ENCODE measurements around the gene PLLP. TPM values are rescaled to one million over a fixed set of nuclear protein-coding genes. Genes with fewer than 3 reads are reported as not detected.
A peak's percentile ranks its signal among the peaks of the same experiment; 100 is the strongest.

The PLLP gene
- total and polyA plus RNA-seq, 7 donors: 0.99 to 10.2 (median 4.2) TPM

DNA sequence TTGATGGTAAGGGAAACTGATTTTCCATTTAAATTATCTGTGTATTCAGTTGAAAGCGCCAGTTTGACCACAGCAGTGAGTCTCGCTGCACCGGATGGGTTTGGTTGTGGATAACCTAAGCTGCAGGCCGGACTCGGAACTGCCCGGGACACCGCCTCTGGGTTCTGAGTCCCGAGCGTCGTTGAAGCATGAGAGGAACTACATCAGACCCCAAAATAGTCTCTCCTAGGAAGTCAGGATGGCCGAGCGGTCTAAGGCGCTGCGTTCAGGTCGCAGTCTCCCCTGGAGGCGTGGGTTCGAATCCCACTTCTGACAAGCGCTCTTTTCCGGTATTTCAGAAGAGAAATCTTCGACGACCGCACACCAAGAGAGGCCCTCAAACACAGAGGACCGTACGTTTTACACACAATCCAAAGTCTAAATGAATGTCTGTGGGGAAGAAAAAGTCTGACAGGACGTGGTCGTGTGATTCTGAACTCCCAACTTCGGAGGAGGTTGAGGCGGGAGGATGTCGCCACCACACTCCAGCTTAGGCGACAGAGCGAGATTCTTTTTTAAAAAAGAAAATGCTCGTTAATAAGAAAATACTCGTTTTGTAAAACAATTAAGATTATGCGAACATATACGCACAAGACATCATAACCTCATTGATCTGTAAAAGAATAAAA is 15.4 kb upstream of the PLLP start:
- Histone ChIP-seq H3K4me1 (peaks cover 0 to 26% (median 20%) of the 10 kb centered on the region in 4 donors), H3K4me3 (peak overlapping the region; percentile 29 to 51 (median 44)), H3K36me3 (no peaks in the 10 kb centered on the region), H3K27me3 (no peaks in the 10 kb centered on the region), H3K9me3 (no peaks in the 10 kb centered on the region), H3K27ac (peak overlapping the region; percentile 83 to 94 (median 90))
- intact Hi-C loops (cut with DNase I): loop anchor here (1.0 to 5.0 kb wide), 7 partner anchors 55 to 237 kb away; partner anchors contain the start of genes ARL2BP, CCDC102A, CPNE2 and CX3CL1
- peak; percentile 96 for DNase-seq
- peak in 3 of 4 donors; percentile 22 to 71 (median 55) for TF ChIP-seq POLR2AphosphoS5 (IDR thresholded peaks at IDR 0.05)
- TF ChIP-seq CTCF (IDR thresholded peaks at IDR 0.05): peak; percentile 53 to 78 (median 74)
- TF ChIP-seq EP300 (IDR thresholded peaks at IDR 0.05): peak in 1 of 4 donors; percentile 27
- TF ChIP-seq POLR2A (IDR thresholded peaks at IDR 0.05): peak in 1 of 2 donors; percentile 18
- 0% methylated on average over 35 of the region's 35 CpGs for WGBS, 2 donors

DNA sequence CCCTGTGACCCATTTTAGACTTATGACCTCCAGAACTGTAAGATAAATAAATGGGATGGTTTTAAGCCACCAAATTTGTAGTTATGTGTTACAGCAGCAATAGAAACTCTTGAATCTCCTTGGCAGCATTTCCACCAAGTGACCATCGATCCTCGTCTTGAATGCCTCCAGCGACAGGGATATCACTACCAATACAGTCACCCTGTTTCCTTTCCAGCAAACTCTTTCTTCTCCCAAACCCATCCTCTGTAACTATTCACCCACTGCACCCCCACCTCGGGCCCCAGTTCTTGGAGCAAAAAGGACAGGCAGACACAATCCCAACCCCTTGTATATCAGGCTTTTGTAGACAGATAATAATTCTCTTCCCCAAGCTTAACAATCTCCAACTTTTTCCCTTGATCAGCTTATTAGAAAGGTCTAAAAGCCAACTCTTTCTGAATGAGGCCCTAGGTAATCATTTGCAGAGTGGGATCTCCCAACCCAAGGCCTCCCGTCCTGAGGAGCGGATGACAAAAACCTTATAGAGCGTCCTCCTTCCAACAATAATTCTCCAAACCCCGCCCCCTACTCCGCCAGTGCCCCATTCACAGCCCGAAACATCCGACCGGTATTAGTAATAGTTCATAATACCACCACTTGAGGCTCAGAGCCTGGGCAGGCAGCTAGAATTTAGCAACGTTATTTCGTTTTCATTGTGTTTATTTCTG is 14.7 kb upstream of the PLLP start:
- Histone ChIP-seq H3K9me3 (no peaks in the 10 kb centered on the region), H3K27ac (peak overlapping the region; percentile 83 to 94 (median 90)), H3K4me3 (peak overlapping the region; percentile 29 to 51 (median 44)), H3K27me3 (no peaks in the 10 kb centered on the region), H3K4me1 (peaks cover 0 to 19% (median 16%) of the 10 kb centered on the region in 4 donors), H3K36me3 (no peaks in the 10 kb centered on the region)
- no peak for TF ChIP-seq POLR2AphosphoS5 (IDR thresholded peaks at IDR 0.05)
- TF ChIP-seq CTCF (IDR thresholded peaks at IDR 0.05): no peak
- TF ChIP-seq EP300 (IDR thresholded peaks at IDR 0.05): no peak
- TF ChIP-seq POLR2A (IDR thresholded peaks at IDR 0.05): no peak
- 21 to 24% methylated on average over 14 of the region's 14 CpGs for WGBS, 2 donors
- intact Hi-C loops (cut with DNase I): loop anchor here (1.0 to 5.0 kb wide), 3 partner anchors 54 to 207 kb away; partner anchors contain the start of genes ARL2BP, CPNE2, PSME3IP1 and RSPRY1
- DNase-seq: peak; percentile 40

GRCh38 chr16:57297856-57298255 is 13.4 kb upstream of the PLLP start:
- H3K27me3 ChIP-seq: no peaks in the 10 kb centered on the region
- WGBS, 2 donors: 15 to 54% methylated on average over 13 of the region's 13 CpGs
- TF ChIP-seq POLR2A (IDR thresholded peaks at IDR 0.05): no peak
- no peak for TF ChIP-seq POLR2AphosphoS5 (IDR thresholded peaks at IDR 0.05)
- no peak for TF ChIP-seq EP300 (IDR thresholded peaks at IDR 0.05)
- no peak for TF ChIP-seq CTCF (IDR thresholded peaks at IDR 0.05)
- no peak overlapping the region for H3K27ac ChIP-seq
- H3K36me3 ChIP-seq: no peaks in the 10 kb centered on the region
- intact Hi-C loops (cut with DNase I): loop anchor here (5.0 kb wide), 2 partner anchors 111 to 206 kb away; partner anchors contain the start of genes CPNE2, PSME3IP1 and RSPRY1
- DNase-seq: peak; percentile 40
- H3K9me3 ChIP-seq: no peaks in the 10 kb centered on the region
- no peak overlapping the region for H3K4me3 ChIP-seq
- peaks cover 0 to 16% (median 14%) of the 10 kb centered on the region in 4 donors for H3K4me1 ChIP-seq

DNA sequence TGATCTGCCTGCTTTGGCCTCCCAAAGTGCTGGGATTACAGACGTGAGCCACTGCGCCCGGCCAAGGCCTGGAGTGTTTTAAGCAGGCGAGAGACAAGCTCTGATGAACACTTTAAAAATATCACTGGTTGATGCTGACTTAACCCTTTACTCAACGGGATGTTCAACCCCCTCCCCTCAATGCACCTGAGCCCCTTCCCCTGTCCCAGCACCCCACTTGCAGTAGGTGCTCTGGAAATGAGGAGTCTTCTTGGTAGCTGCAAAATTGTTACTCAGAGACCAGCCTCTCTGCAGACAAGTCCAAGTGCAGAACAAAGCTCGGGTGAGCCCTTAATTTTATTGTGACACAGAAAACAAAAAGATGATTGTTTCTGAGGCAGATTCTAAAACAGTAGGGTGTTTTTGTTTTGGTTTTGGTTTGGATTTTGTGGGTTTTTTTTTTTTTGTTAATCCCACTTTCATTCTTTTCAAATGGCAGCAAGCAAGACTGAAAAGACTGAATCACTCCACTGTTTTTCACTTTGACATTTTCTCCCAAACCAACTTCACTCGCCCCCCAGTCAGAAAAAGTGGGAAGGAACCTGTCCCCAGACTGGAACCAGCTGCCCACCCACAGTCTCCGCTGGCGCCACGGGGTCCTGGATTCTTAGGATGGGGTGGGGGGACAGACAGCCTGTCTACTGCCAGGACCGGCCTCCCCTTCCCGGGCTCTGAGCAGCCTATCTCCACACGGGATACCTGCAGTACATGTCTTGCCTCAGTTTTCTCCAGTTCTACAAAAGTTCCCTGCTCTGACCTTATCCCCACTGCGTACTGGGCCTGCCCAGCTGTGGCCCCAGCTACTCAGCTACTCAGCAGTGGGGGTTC is 5.2 kb upstream of the PLLP start:
- Histone ChIP-seq H3K4me3 (no peak overlapping the region), H3K27me3 (peaks cover 0 to 12% (median 8%) of the 10 kb centered on the region in 3 donors), H3K9me3 (no peaks in the 10 kb centered on the region), H3K4me1 (peaks cover 0 to 5% (median 4%) of the 10 kb centered on the region in 4 donors), H3K36me3 (no peaks in the 10 kb centered on the region), H3K27ac (no peak overlapping the region)
- 71 to 76% methylated on average over 14 of the region's 14 CpGs for WGBS, 2 donors
- peak; percentile 29 for DNase-seq
- TF ChIP-seq POLR2AphosphoS5 (IDR thresholded peaks at IDR 0.05): no peak
- no peak for TF ChIP-seq EP300 (IDR thresholded peaks at IDR 0.05)
- no peak for TF ChIP-seq CTCF (IDR thresholded peaks at IDR 0.05)
- no peak for TF ChIP-seq POLR2A (IDR thresholded peaks at IDR 0.05)
- intact Hi-C loops (cut with DNase I): no loop called here

Measured in sigmoid colon (tissue), 7 donors.